K562 (cell line): ENCODE results near the gene AIRE. TPM values are rescaled to one million over a fixed set of nuclear protein-coding genes. Genes with fewer than 3 reads are reported as not detected.

Experiments
- ARHGAP35 ChIP-seq: fragments of 450-650 bp; IDR thresholded peaks from 2 replicates; pipeline ENCODE4 v1.6.1; 2018; ENCODE audit not compliant: partially characterized antibody
- BHLHE40 ChIP-seq: IDR thresholded peaks from 2 replicates; pipeline ENCODE4 v1.6.1; 2011; ENCODE audit warnings: low read length, improper control_type of control experiment
- EGR1 ChIP-seq: fragments of 450-650 bp; conservative IDR thresholded peaks from 2 replicates; pipeline ENCODE4 v1.6.1; 2017; ENCODE audit warnings: mild to moderate bottlenecking
- EHMT2 ChIP-seq: fragments of 450-650 bp; IDR thresholded peaks from 2 replicates; pipeline ENCODE4 v1.6.1; 2018; ENCODE audit warnings: antibody characterized with exemption
- ELF2 ChIP-seq: fragments of 250-450 bp; sonication (Bioruptor Pico); IDR thresholded peaks from 2 replicates; pipeline ENCODE4 v1.5.0; 2021; ENCODE audit warnings: mild to moderate bottlenecking
- ELF4 ChIP-seq: fragments of 450-650 bp; formaldehyde crosslinking; IDR thresholded peaks from 2 replicates; pipeline ENCODE4 v1.4.0; 2022; ENCODE audit warnings: missing genetic modification characterization
- HES1 ChIP-seq: fragments of 450-650 bp; IDR thresholded peaks from 2 replicates; pipeline ENCODE4 v1.6.1; 2016; ENCODE audit warnings: low read depth, mild to moderate bottlenecking, moderate library complexity
- MCM3 ChIP-seq: fragments of 450-650 bp; IDR thresholded peaks from 2 replicates; pipeline ENCODE4 v1.6.1; 2016
- MCM7 ChIP-seq, 2 experiments: fragments of 450-650 bp; IDR thresholded peaks; 2 replicates each; pipeline ENCODE4 v1.6.1; 2016 to 2018
- NCOA4 ChIP-seq: fragments of 450-650 bp; IDR thresholded peaks from 2 replicates; pipeline ENCODE4 v1.6.1; 2018; ENCODE audit warnings: mild to moderate bottlenecking; ENCODE audit not compliant: partially characterized antibody
- NFRKB ChIP-seq: fragments of 450-650 bp; IDR thresholded peaks from 2 replicates; pipeline ENCODE4 v1.6.1; 2016; ENCODE audit warnings: low read depth
- NR4A1 ChIP-seq, 2 experiments: fragments of 250-450 bp in 1 of 2; fragments of 450-650 bp in 1 of 2; sonication (Bioruptor Pico) in 1 of 2; IDR thresholded peaks; 2 replicates each; pipeline versions ENCODE4 v1.4.0 to v1.6.1; 2016 to 2020; ENCODE audit warnings: mild to moderate bottlenecking in 2 of 2, missing compliant biosample characterization in 1 of 2, missing genetic modification characterization in 1 of 2, moderate library complexity in 1 of 2
- RAD21 ChIP-seq, 2 experiments: fragments of 250-450 bp in 1 of 2; fragments of 450-650 bp in 1 of 2; sonication (Bioruptor Pico) in 1 of 2; formaldehyde crosslinking in 1 of 2; IDR thresholded peaks in 1 of 2; conservative IDR thresholded peaks in 1 of 2; 2 replicates each; pipeline versions ENCODE4 v1.4.0 to v1.8.0; 2020 to 2022; ENCODE audit warnings: mild to moderate bottlenecking in 2 of 2, moderate library complexity in 1 of 2
- SMAD3 ChIP-seq: fragments of 450-650 bp; formaldehyde crosslinking; conservative IDR thresholded peaks from 2 replicates; pipeline ENCODE4 v1.4.0; 2020; ENCODE audit warnings: mild to moderate bottlenecking
- SMARCA5 ChIP-seq: fragments of 450-650 bp; IDR thresholded peaks from 2 replicates; pipeline ENCODE4 v1.6.1; 2016
- ZNF184 ChIP-seq: sonication (generic); formaldehyde crosslinking; IDR thresholded peaks from 2 replicates; pipeline ENCODE4 v1.5.0; 2020; ENCODE audit warnings: missing genetic modification reagents
- ZNF740 ChIP-seq, 3 experiments: fragments of 200-800 bp in 1 of 3; sonication (Bioruptor generic) in 1 of 3; sonication (generic) in 1 of 3; formaldehyde crosslinking in 1 of 3; IDR thresholded peaks; 2 replicates each; pipeline versions ENCODE4 v1.6.1 to v1.8.0; 2016 to 2022; ENCODE audit warnings: mild to moderate bottlenecking in 2 of 3, missing compliant biosample characterization in 2 of 3, missing genetic modification characterization in 2 of 3, missing genetic modification reagents in 1 of 3
- polyA plus RNA-seq, 8 experiments: library from polyadenylated mRNA; depleted of rRNA in 4 of 8; stranded (reverse) in 5 of 8; unstranded in 3 of 8; fragments of >200 nt; fragmentation: Nextera tagmentation in 2 of 8; fragmentation: Illumina TruSeq in 1 of 8; extraction: Ambion mirVana in 2 of 8; extraction: Trizol in 1 of 8; gene quantifications; 2 replicates each; pipeline versions ENCODE4 v1.2.1 to v1.2.3, GENCODE V29; 2011 to 2014; ENCODE audit warnings: inconsistent platforms in 1 of 8, missing spikeins in 1 of 8
- total RNA-seq, 7 experiments: library from RNA; depleted of rRNA in 6 of 7; stranded (reverse); fragments of >200 nt in 6 of 7; fragmentation: Illumina TruSeq in 2 of 7; extraction: Trizol in 2 of 7; gene quantifications; 2 replicates each; pipeline versions ENCODE4 v1.2.1 to v1.2.3, GENCODE V29; 2011 to 2021; ENCODE audit warnings: low replicate concordance in 1 of 7
- TF ChIP-seq, protein P1 (sequence below), 2 experiments: fragments of 450-650 bp; formaldehyde crosslinking in 1 of 2; IDR thresholded peaks; 2 replicates each; pipeline versions ENCODE4 v1.4.0 to v1.6.1; 2014 to 2020; ENCODE audit warnings: mild to moderate bottlenecking in 2 of 2, borderline replicate concordance in 1 of 2, low read depth in 1 of 2

AIRE gene
- total and polyA plus RNA-seq, 9 of the 15 experiments (the other 6 are each of a cell fraction or from before 2014, with no cell fraction given): 0.01 TPM; not detected in 8

GRCh38 chr21:44337941-44338895 lies 52.5 kb downstream of the AIRE start (continued):
- TF ChIP-seq, protein P1, sequence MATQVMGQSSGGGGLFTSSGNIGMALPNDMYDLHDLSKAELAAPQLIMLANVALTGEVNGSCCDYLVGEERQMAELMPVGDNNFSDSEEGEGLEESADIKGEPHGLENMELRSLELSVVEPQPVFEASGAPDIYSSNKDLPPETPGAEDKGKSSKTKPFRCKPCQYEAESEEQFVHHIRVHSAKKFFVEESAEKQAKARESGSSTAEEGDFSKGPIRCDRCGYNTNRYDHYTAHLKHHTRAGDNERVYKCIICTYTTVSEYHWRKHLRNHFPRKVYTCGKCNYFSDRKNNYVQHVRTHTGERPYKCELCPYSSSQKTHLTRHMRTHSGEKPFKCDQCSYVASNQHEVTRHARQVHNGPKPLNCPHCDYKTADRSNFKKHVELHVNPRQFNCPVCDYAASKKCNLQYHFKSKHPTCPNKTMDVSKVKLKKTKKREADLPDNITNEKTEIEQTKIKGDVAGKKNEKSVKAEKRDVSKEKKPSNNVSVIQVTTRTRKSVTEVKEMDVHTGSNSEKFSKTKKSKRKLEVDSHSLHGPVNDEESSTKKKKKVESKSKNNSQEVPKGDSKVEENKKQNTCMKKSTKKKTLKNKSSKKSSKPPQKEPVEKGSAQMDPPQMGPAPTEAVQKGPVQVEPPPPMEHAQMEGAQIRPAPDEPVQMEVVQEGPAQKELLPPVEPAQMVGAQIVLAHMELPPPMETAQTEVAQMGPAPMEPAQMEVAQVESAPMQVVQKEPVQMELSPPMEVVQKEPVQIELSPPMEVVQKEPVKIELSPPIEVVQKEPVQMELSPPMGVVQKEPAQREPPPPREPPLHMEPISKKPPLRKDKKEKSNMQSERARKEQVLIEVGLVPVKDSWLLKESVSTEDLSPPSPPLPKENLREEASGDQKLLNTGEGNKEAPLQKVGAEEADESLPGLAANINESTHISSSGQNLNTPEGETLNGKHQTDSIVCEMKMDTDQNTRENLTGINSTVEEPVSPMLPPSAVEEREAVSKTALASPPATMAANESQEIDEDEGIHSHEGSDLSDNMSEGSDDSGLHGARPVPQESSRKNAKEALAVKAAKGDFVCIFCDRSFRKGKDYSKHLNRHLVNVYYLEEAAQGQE (IDR thresholded peaks at IDR 0.05; ENCODE audit: borderline replicate concordance): peak; percentile 4; the same call in 1 of the 2 replicates
- TF ChIP-seq, protein P1 (CRISPR knock-in tag; IDR thresholded peaks at IDR 0.05; ENCODE audit: low read depth): no peak
- TF ChIP-seq EGR1 (peak; percentile 48), HES1 (no peak), SMAD3 (CRISPR knock-in tag) (no peak), ZNF740 (CRISPR knock-in tag; IDR thresholded peaks at IDR 0.05) (no peak), ZNF740 (tag; IDR thresholded peaks at IDR 0.05) (no peak), ZNF184 (CRISPR knock-in tag) (no peak), ELF4 (peak; percentile 79; the same call in 1 of the 2 replicates), MCM3 (no peak), SMARCA5 (no peak), BHLHE40 (0 out of 2 replicates have a peak, but pooled peaks have one; percentile 21), RAD21 (CRISPR knock-in tag; conservative IDR thresholded peaks at IDR 0.05 in 1 of 2, IDR thresholded peaks at IDR 0.05 in 1 of 2) (peak; percentile 13 to 50; a peak in 2 of 4 replicates), MCM7 (IDR thresholded peaks at IDR 0.05) (no peak), ELF2 (0 out of 2 replicates have a peak, but pooled peaks have one; percentile 29), NCOA4 (no peak), ARHGAP35 (no peak), NFRKB (no peak), EHMT2 (no peak), NR4A1 (CRISPR knock-in tag; IDR thresholded peaks at IDR 0.05) (0 out of 2 replicates have a peak, but pooled peaks have one; percentile 73), NR4A1 (tag; IDR thresholded peaks at IDR 0.05) (no peak)
